DND-41 (cell line): Measurements from ENCODE around the gene HPS5.

ENCODE experiments used
- CTCF ChIP-seq: IDR thresholded peaks from 2 replicates; pipeline ENCODE4 v1.5.1; 2012; ENCODE audit warnings: borderline replicate concordance, low read length, moderate library complexity, mild to moderate bottlenecking; ENCODE audit not compliant: poor library complexity, severe bottlenecking; ENCODE audit errors: extremely low read depth
- EZH2 ChIP-seq: IDR thresholded peaks from 3 replicates; pipeline ENCODE4 v1.6.1; 2012; ENCODE audit warnings: borderline replicate concordance, low read depth, mild to moderate bottlenecking, moderate library complexity, low read length, inconsistent platforms; ENCODE audit not compliant: severe bottlenecking

- TF ChIP-seq CTCF (no peak), EZH2 (no peak)
These were observed 57.9 kb downstream of the HPS5 start for GRCh38 chr11:18264035-18264434.
